HEK293T (cell line): ENCODE results near the gene CD276.

Experiments used
- BHLHE40 ChIP-seq: fragments of 450-650 bp; IDR thresholded peaks from 2 replicates; pipeline ENCODE4 v1.6.1; 2016; ENCODE audit warnings: mild to moderate bottlenecking, moderate library complexity, borderline replicate concordance
- CTBP1 ChIP-seq: fragments of 450-650 bp; IDR thresholded peaks from 2 replicates; pipeline ENCODE4 v1.6.1; 2016; ENCODE audit warnings: borderline replicate concordance
- ELF4 ChIP-seq: fragments of 450-650 bp; IDR thresholded peaks from 2 replicates; pipeline ENCODE4 v1.6.1; 2017; ENCODE audit warnings: antibody characterized with exemption
- FOXA1 ChIP-seq: fragments of 450-650 bp; IDR thresholded peaks from 2 replicates; pipeline ENCODE4 v1.6.1; 2016; ENCODE audit warnings: mild to moderate bottlenecking
- FOXK2 ChIP-seq: fragments of 450-650 bp; IDR thresholded peaks from 2 replicates; pipeline ENCODE4 v1.6.1; 2016; ENCODE audit warnings: mild to moderate bottlenecking
- FOXM1 ChIP-seq: fragments of 450-650 bp; IDR thresholded peaks from 2 replicates; pipeline ENCODE4 v1.6.1; 2017; ENCODE audit warnings: mild to moderate bottlenecking, borderline replicate concordance
- HDGF ChIP-seq: fragments of 450-650 bp; IDR thresholded peaks from 2 replicates; pipeline ENCODE4 v1.6.1; 2017; ENCODE audit warnings: antibody characterized with exemption, borderline replicate concordance
- NFRKB ChIP-seq: fragments of 450-650 bp; IDR thresholded peaks from 2 replicates; pipeline ENCODE4 v1.6.1; 2016; ENCODE audit warnings: mild to moderate bottlenecking, moderate library complexity
- PKNOX1 ChIP-seq: fragments of 450-650 bp; IDR thresholded peaks from 2 replicates; pipeline ENCODE4 v1.6.1; 2016
- SUZ12 ChIP-seq: fragments of 450-650 bp; IDR thresholded peaks from 2 replicates; pipeline ENCODE4 v1.6.1; 2016; ENCODE audit warnings: mild to moderate bottlenecking

- TF ChIP-seq FOXA1 (no peak), NFRKB (no peak), FOXM1 (no peak), HDGF (no peak), PKNOX1 (no peak), BHLHE40 (no peak), SUZ12 (no peak), FOXK2 (no peak), ELF4 (no peak), CTBP1 (no peak)
Measured at GRCh38 chr15:73708691-73709090, 24.5 kb downstream of the CD276 start.
